ENCODE measurements around the gene RCN2. TPM values are rescaled to one million over a fixed set of nuclear protein-coding genes. Genes with fewer than 3 reads are reported as not detected.

RCN2 gene
- total and polyA plus RNA-seq, 7 donors: 16.6 to 30.1 (median 22.3) TPM

GRCh38 chr15:76947454-76947853, 15.9 kb downstream of the RCN2 start:
- Histone ChIP-seq H3K4me1 (no peaks in the 10 kb centered on the region), H3K36me3 (ENCODE audit: insufficient read depth in 1 of 2, low read depth in 1 of 2) (peaks cover 0 to 70% of the 10 kb centered on the region in 2 donors), H3K27me3 (ENCODE audit: insufficient read depth in 3 of 3, low read length in 2 of 3) (no peaks in the 10 kb centered on the region), H3K9me3 (no peaks in the 10 kb centered on the region), H3K4me3 (no peak overlapping the region), H3K27ac (no peak overlapping the region)
- 88 to 95% (median 93%) methylated on average over 3 of the region's 3 CpGs for WGBS, 3 donors
- TF ChIP-seq CTCF (IDR thresholded peaks at IDR 0.05): no peak
- ATAC-seq (no peak), DNase-seq (no peak)
- intact Hi-C loops (cut with DNase I): no loop called here

- intact Hi-C loops (cut with DNase I): no loop called here
- H3K4me3 ChIP-seq: no peak overlapping the region
- H3K4me1 ChIP-seq: no peaks in the 10 kb centered on the region
- TF ChIP-seq CTCF (IDR thresholded peaks at IDR 0.05): no peak
- DNase-seq: no peak
- peaks cover 0 to 45% of the 10 kb centered on the region in 2 donors for H3K36me3 ChIP-seq (ENCODE audit: insufficient read depth in 1 of 2, low read depth in 1 of 2)
- no peaks in the 10 kb centered on the region for H3K9me3 ChIP-seq
- WGBS, 3 donors: 89 to 100% (median 96%) methylated on average over 1 of the region's 1 CpG
- H3K27me3 ChIP-seq (ENCODE audit: insufficient read depth in 3 of 3, low read length in 2 of 3): no peaks in the 10 kb centered on the region
- no peak overlapping the region for H3K27ac ChIP-seq
- no peak for ATAC-seq
These were observed 19.7 kb downstream of the RCN2 start for GRCh38 chr15:76951220-76951619.

- no peak for ATAC-seq
- intact Hi-C loops (cut with DNase I): no loop called here
- 54 to 57% (median 57%) methylated on average over 3 of the region's 3 CpGs for WGBS, 3 donors
These were observed 22.4 kb downstream of the RCN2 start for GRCh38 chr15:76953913-76954312.

GRCh38 chr15:76954744-76955143, 23.2 kb downstream of the RCN2 start:
- 46 to 53% (median 48%) methylated on average over 2 of the region's 2 CpGs for WGBS, 3 donors
- H3K27me3 ChIP-seq (ENCODE audit: insufficient read depth in 3 of 3, low read length in 2 of 3): no peaks in the 10 kb centered on the region
- TF ChIP-seq CTCF (IDR thresholded peaks at IDR 0.05): no peak
- no peak for ATAC-seq
- no peak overlapping the region for H3K27ac ChIP-seq
- H3K4me1 ChIP-seq: no peaks in the 10 kb centered on the region
- H3K9me3 ChIP-seq: no peaks in the 10 kb centered on the region
- no peak overlapping the region for H3K4me3 ChIP-seq
- H3K36me3 ChIP-seq (ENCODE audit: insufficient read depth in 1 of 2, low read depth in 1 of 2): peaks cover 0 to 20% of the 10 kb centered on the region in 2 donors
- intact Hi-C loops (cut with DNase I): no loop called here
- no peak for DNase-seq

More at GRCh38 chr15:76953913-76954312, 22.4 kb downstream of the RCN2 start:
- no peak for DNase-seq
- H3K27ac ChIP-seq: no peak overlapping the region
- no peaks in the 10 kb centered on the region for H3K4me1 ChIP-seq
- peaks cover 0 to 28% of the 10 kb centered on the region in 2 donors for H3K36me3 ChIP-seq (ENCODE audit: insufficient read depth in 1 of 2, low read depth in 1 of 2)
- no peaks in the 10 kb centered on the region for H3K9me3 ChIP-seq
- no peaks in the 10 kb centered on the region for H3K27me3 ChIP-seq (ENCODE audit: insufficient read depth in 3 of 3, low read length in 2 of 3)
- no peak overlapping the region for H3K4me3 ChIP-seq
- no peak for TF ChIP-seq CTCF (IDR thresholded peaks at IDR 0.05)

- Histone ChIP-seq H3K4me3 (no peak overlapping the region), H3K27ac (no peak overlapping the region), H3K9me3 (no peaks in the 10 kb centered on the region), H3K27me3 (ENCODE audit: insufficient read depth in 3 of 3, low read length in 2 of 3) (no peaks in the 10 kb centered on the region), H3K4me1 (no peaks in the 10 kb centered on the region), H3K36me3 (ENCODE audit: insufficient read depth in 1 of 2, low read depth in 1 of 2) (no peaks in the 10 kb centered on the region)
- no peak for ATAC-seq
- intact Hi-C loops (cut with DNase I): no loop called here
- no peak for TF ChIP-seq CTCF (IDR thresholded peaks at IDR 0.05)
- whole genome bisulfite sequencing, 3 donors: 54 to 61% (median 57%) methylated on average over 6 of the region's 6 CpGs
- no peak for DNase-seq
These were observed 29.9 kb downstream of the RCN2 start for GRCh38 chr15:76961268-76962011.

Measured in psoas muscle (tissue), 8 donors.